HG02981 (cell line): ENCODE measurements around the gene COL24A1.
A peak's percentile ranks its signal among the peaks of the same experiment; 100 is the strongest.
"Not testable (repeated sequence)": the region's sequence is repeated elsewhere in the genome, so short reads cannot be mapped to it uniquely, and the experiment has no call there.

ENCODE experiments used
- ATAC-seq: cut with Tn5 transposase; IDR thresholded peaks from one replicate; pipeline ENCODE4 v1.9.1; 2021; ENCODE audit warnings: mild to moderate bottlenecking, moderate library complexity; ENCODE audit not compliant: unreplicated experiment

Gene COL24A1

GRCh38 chr1:85911742-85912141 lies 244.8 kb downstream of the COL24A1 start:
- ATAC-seq, result no peak

DNA sequence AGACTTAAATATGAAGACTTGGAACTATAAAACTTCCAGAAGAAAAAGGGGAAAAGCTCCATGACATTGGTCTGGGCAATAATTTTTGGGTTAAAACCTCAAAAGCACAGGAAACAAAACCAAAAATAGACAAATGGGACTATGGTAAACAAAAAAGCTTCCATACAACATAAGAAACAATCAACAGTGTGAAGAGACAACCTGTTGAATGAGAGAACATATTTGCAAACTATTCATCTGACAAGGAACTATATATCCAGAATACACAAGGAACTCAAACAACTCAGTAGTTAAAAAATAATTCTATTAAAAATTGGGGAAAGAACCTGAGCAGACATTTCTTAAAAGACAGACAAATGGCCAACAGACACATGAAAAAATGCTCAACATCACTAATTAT lies 255.7 kb downstream of the COL24A1 start:
- no peak for ATAC-seq

DNA sequence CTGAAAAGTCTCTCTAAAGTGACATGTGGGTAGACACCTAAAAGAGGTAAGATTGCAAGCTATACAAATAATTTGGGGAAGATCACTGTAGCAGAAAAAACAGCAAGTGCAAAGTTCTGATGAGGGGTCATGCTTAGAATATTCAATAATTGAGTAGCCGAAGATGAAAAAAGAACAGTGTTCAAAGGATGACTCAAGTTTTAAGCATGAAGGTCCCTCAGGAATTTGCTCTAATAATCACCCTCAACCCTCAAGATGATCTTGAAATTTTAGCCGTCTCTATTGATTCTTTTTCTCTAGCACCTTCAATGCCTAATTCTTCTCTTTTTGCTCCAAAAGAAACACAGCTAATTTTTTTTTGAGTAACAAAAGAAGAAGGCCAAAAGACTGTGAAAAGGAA lies 257.7 kb downstream of the COL24A1 start:
- no peak for ATAC-seq

GRCh38 chr1:85894651-85895050 lies 261.9 kb downstream of the COL24A1 start:
- peak; percentile 70 for ATAC-seq

DNA sequence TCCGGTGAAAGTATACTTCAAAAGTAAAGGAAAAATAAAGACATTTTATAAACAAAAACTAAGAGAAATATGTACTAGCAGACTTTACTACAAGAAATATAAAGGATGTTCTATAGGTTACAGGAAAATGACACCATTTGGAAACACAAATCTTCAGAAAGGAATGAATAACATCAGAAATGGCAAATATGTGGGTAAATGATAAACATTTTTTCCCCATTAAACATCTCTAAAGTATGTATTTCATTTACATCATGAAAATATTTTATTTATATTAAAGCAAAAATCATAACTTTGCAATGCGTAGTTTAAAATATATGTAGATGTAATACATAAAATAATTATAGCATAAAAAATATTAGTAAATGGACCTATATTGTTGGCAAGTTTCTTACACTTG lies 264.2 kb downstream of the COL24A1 start:
- ATAC-seq, result no peak

DNA sequence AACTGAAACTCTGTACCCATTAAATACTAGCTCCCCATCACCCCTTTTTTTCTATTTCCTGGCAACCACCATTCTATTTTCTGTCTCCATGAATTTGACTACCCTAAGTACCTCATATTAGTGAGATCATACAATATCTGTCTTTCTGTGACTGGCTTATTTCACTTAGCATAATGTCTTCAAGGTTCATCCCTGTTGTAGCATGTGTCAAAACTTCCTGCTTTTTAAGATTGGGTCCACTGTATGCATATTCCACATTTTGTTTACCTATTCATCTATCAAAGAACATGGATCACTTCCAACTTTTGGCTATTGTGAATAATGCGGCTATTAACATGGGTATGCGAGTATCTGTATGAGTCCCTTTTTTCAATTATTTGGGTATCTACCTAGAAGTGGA lies 266.7 kb downstream of the COL24A1 start:
- ATAC-seq, result no peak

DNA sequence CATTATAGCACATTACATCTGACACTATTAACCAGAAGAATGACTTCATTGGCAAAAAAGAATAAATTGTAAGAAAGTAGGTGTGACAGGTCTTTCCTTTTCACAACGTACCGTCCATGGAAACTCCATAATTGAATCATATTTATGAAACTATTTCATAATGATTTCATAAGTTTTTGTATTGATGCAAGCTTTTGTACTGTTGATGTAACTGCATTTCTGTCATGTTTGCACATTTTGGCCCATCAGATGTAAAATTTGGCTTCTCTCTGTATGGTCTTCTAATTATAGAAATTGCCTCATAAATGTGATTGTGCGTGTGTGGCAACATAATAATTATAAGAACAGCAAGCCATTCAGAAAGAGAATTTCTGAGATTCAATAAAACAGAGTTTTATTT lies 267.7 kb downstream of the COL24A1 start:
- no peak for ATAC-seq

DNA sequence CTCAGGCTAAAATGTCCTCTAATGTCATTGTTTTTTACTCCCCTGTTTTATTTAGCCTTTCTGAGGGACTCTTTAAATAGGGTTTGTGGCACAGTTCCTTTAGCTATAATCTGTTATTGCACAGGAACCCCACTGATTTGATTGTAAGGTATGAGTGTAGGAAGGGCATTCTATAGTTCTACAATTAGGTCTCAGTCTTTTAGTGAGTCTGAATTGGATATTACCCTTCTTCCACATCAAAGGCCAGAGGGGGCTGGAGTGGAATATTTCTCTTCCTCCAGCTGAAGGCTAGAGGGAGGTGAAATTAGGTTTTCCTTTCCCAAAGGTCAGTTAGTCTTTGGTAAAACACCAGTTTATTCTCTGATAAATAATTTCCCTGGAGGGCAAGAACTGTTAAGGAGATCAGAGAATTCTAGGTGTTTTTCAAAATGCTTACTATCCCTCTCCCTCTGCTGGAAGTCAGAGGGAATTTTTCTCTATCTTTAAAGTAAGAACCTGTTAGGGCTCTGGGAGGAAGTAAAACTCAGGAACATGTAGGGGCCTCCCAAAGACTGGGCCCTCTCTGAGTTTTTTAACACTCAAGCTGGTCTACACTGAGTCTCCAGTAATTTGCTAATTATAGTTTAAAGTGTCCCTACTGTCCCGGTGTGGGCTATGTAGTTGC lies 272.1 kb downstream of the COL24A1 start:
- no peak for ATAC-seq

GRCh38 chr1:85867189-85867588 lies 289.4 kb downstream of the COL24A1 start:
- no peak for ATAC-seq

GRCh38 chr1:85865213-85865612 lies 291.4 kb downstream of the COL24A1 start:
- no peak for ATAC-seq

- ATAC-seq, result no peak
Observed at GRCh38 chr1:85864727-85865126, 291.8 kb downstream of the COL24A1 start.

- not testable (repeated sequence) for ATAC-seq
Observed at GRCh38 chr1:85863639-85864038, 292.9 kb downstream of the COL24A1 start.

- no peak for ATAC-seq
Observed at GRCh38 chr1:85862456-85862855, 294.1 kb downstream of the COL24A1 start.

DNA sequence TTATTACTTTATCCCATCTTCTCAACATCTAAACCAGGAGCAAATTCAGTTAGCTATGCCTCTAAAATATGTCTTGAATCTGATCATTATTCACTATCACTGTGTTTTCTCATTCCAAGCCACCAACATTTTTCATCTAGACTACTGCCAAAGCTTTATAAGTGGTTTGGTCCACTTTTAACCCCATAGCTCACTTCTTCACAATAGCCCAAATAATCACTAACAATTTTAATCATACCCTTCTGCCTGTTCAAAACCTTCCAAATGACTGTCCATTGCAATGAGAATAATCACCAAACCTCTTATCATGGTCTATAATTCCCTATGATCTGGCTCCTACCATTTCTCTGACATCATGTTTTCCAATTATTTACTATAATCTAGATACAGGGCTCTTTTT lies 298.6 kb downstream of the COL24A1 start:
- ATAC-seq, result no peak

DNA sequence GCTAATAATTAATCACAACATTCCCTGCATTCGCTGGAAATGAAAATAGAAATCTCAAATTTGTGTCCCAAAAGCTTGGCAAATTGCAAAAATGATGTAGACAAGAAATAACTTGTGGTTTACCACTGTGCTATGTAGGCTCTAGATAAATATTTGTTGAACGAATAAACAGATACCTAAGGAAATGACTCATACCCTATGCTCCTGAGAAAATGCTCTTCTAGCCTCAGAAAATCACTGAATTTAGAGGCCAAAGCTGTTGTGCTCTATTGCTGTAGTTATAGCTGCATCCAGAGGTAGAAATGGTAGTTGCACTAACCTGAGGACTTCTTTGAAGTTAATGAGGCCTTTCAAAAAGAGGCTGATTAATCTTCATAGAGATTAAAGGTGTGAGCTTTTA lies 306.3 kb downstream of the COL24A1 start:
- no peak for ATAC-seq

GRCh38 chr1:85849660-85850059 lies 306.9 kb downstream of the COL24A1 start:
- no peak for ATAC-seq

GRCh38 chr1:85847356-85847755 lies 309.2 kb downstream of the COL24A1 start:
- no peak for ATAC-seq

DNA sequence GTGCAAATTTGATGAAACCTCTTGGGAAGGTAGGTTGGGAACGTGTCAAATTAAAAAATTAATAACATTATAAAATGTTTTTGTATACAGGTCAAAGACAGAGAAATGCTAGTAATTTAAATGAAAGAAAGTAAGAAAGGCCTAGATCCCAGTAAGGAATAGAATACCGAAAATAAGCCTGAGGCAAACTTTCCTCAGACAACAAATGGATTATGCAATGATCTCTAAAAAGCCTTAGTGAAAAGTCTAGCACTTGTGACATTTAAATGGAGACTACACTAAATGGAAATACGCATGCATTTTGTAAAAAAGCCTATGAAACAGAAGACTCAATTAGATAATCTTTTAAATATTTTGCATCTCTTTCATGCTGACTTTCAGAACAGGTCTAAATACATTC lies 309.9 kb downstream of the COL24A1 start:
- ATAC-seq, result no peak

DNA sequence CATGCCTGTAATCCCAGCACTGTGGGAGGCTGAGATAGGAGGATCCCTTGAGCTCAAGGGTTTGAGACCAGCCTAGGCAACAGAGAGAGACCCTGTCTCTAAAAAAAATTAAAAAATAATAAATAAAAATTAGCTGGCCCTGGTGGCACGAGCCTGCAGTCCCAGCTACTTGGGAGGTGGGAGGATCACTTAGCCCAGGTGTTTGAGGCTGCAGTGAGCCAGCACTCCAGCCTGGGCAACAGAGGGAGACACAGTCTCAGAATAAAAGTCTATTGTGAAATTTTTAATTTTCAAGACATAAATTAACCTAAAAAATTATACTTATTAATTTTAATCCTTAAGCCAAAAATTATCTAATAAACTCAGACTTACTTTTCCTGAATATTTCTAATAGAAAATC lies 317.1 kb downstream of the COL24A1 start:
- no peak for ATAC-seq

DNA sequence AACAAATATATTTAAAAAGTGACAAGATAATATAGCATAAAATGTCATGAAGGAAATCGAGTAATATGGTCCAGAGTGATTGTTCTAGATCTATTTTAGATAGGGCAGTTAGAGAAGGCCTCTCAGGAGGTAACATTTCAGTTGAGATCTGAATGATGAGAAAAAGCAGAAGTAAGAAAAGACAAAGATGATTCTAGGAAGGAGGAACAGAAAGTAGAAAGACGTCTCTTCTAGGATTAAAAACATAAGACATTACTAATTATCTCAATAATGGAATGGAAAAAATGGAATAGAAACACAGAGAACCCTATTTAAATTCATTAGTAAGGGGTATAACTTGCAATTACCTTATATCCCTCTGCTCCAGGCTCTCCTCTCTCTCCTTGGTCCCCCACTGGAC lies 318.3 kb downstream of the COL24A1 start:
- peak; percentile 82 for ATAC-seq

DNA sequence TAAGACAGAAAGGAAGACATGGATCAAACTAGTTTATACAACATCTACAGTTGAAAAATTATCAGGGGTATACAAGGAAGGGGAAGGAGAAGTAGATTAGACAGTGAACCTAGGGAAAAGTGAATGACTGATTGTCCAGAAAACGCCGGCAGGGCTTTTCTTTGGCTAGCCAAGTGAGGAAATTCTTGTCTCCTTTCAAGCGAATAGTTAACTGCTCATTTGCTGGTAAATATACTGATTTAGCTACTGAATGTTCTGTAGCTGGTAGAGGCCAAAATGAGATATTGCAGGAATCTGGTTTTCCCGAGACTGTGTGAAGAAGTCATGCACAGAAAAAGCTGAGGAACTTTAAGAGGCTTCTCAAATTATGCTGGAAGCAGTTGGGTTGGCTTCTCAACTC lies 319.8 kb downstream of the COL24A1 start:
- no peak for ATAC-seq

GRCh38 chr1:85833165-85833564 lies 323.4 kb downstream of the COL24A1 start:
- ATAC-seq, result not testable (repeated sequence)

- no peak for ATAC-seq
Observed at GRCh38 chr1:85830837-85831236, 325.7 kb downstream of the COL24A1 start.
